T-helper 2 cell treated with Interferon-gamma antibody and Interleukin-4, amounts not matched to agents 5 μg/mL and 100 μg/mL, for 36 hours (primary cell): ENCODE measurements around the gene MGP.

Experiments used
- DNase-seq: peaks from one replicate; pipeline ENCODE4 v3.0.0; 2021; ENCODE audit warnings: low spot score
- H3K27ac Mint-ChIP-seq: one replicate; pipeline ENCODE4 v1.8.0; 2021; ENCODE audit warnings: mild to moderate bottlenecking, mixed read lengths
- H3K27me3 Mint-ChIP-seq: one replicate; pipeline ENCODE4 v1.8.0; 2021; ENCODE audit warnings: low read depth, mixed read lengths
- H3K36me3 Mint-ChIP-seq: one replicate; pipeline ENCODE4 v1.8.0; 2021; ENCODE audit warnings: low read depth, mixed read lengths
- H3K4me1 Mint-ChIP-seq: one replicate; pipeline ENCODE4 v1.8.0; 2021; ENCODE audit warnings: low read depth, mixed read lengths
- H3K4me3 Mint-ChIP-seq: one replicate; pipeline ENCODE4 v1.8.0; 2022; ENCODE audit warnings: mild to moderate bottlenecking, moderate library complexity, mixed read lengths
- H3K9me3 Mint-ChIP-seq: one replicate; pipeline ENCODE4 v1.8.0; 2021; ENCODE audit warnings: mixed read lengths

The MGP gene

GRCh38 chr12:14892726-14893505 is 7.3 kb upstream of the MGP start:
- H3K4me3 Mint-ChIP-seq, result no peak overlapping the region
- H3K27ac Mint-ChIP-seq, result no peak overlapping the region
- no peaks in the 10 kb centered on the region for H3K36me3 Mint-ChIP-seq
- no peaks in the 10 kb centered on the region for H3K4me1 Mint-ChIP-seq
- H3K9me3 Mint-ChIP-seq, result no peaks in the 10 kb centered on the region
- no peak for DNase-seq
- H3K27me3 Mint-ChIP-seq, result peaks cover 16% of the 10 kb centered on the region

- Mint-ChIP-seq H3K27ac (no peak overlapping the region), H3K4me3 (no peak overlapping the region), H3K9me3 (no peaks in the 10 kb centered on the region), H3K27me3 (peaks cover 27% of the 10 kb centered on the region), H3K4me1 (peaks cover under 1% of the 10 kb centered on the region), H3K36me3 (no peaks in the 10 kb centered on the region)
- DNase-seq, result no peak
Observed at GRCh38 chr12:14890701-14891100, 5.0 kb upstream of the MGP start.

GRCh38 chr12:14886271-14886670 is 617 bp upstream of the MGP start:
- no peak for DNase-seq
- H3K4me3 Mint-ChIP-seq, result no peak overlapping the region
- no peaks in the 10 kb centered on the region for H3K36me3 Mint-ChIP-seq
- no peaks in the 10 kb centered on the region for H3K9me3 Mint-ChIP-seq
- peaks cover 9% of the 10 kb centered on the region for H3K4me1 Mint-ChIP-seq
- H3K27ac Mint-ChIP-seq, result no peak overlapping the region
- peaks cover 38% of the 10 kb centered on the region for H3K27me3 Mint-ChIP-seq

GRCh38 chr12:14884458-14884878 is 1.2 kb downstream of the MGP start:
- Mint-ChIP-seq H3K36me3 (peaks cover 3% of the 10 kb centered on the region), H3K4me3 (peak overlapping the region; percentile 22), H3K27ac (no peak overlapping the region), H3K27me3 (peaks cover 34% of the 10 kb centered on the region), H3K4me1 (peaks cover 16% of the 10 kb centered on the region), H3K9me3 (peaks cover 16% of the 10 kb centered on the region)
- peak; percentile 10 for DNase-seq

GRCh38 chr12:14883686-14884085 is 2.0 kb downstream of the MGP start:
- peaks cover 3% of the 10 kb centered on the region for H3K36me3 Mint-ChIP-seq
- no peak for DNase-seq
- H3K4me1 Mint-ChIP-seq, result peaks cover 16% of the 10 kb centered on the region
- no peak overlapping the region for H3K4me3 Mint-ChIP-seq
- no peak overlapping the region for H3K27ac Mint-ChIP-seq
- H3K9me3 Mint-ChIP-seq, result peaks cover 16% of the 10 kb centered on the region
- peaks cover 29% of the 10 kb centered on the region for H3K27me3 Mint-ChIP-seq

- Mint-ChIP-seq H3K27ac (no peak overlapping the region), H3K27me3 (peaks cover 11% of the 10 kb centered on the region), H3K4me3 (peak overlapping the region; percentile 24), H3K4me1 (peaks cover 16% of the 10 kb centered on the region), H3K9me3 (peaks cover 16% of the 10 kb centered on the region), H3K36me3 (peaks cover 3% of the 10 kb centered on the region)
- DNase-seq, result no peak
Observed at GRCh38 chr12:14880890-14881453, 4.7 kb downstream of the MGP start.

- peaks cover 3% of the 10 kb centered on the region for H3K36me3 Mint-ChIP-seq
- no peak for DNase-seq
- H3K27me3 Mint-ChIP-seq, result peaks cover 2% of the 10 kb centered on the region
- H3K27ac Mint-ChIP-seq, result no peak overlapping the region
- no peak overlapping the region for H3K4me3 Mint-ChIP-seq
- peaks cover 16% of the 10 kb centered on the region for H3K9me3 Mint-ChIP-seq
- H3K4me1 Mint-ChIP-seq, result peaks cover 9% of the 10 kb centered on the region
Observed at GRCh38 chr12:14879222-14879933, 6.3 kb downstream of the MGP start.

- Mint-ChIP-seq H3K4me3 (no peak overlapping the region), H3K27me3 (no peaks in the 10 kb centered on the region), H3K9me3 (peaks cover 16% of the 10 kb centered on the region), H3K27ac (no peak overlapping the region), H3K4me1 (peaks cover 8% of the 10 kb centered on the region), H3K36me3 (peaks cover 3% of the 10 kb centered on the region)
- DNase-seq, result no peak
Observed at GRCh38 chr12:14878488-14878887, 7.2 kb downstream of the MGP start.

GRCh38 chr12:14876833-14877232 is 8.8 kb downstream of the MGP start:
- no peaks in the 10 kb centered on the region for H3K27me3 Mint-ChIP-seq
- H3K36me3 Mint-ChIP-seq, result peaks cover 3% of the 10 kb centered on the region
- no peak overlapping the region for H3K4me3 Mint-ChIP-seq
- no peak for DNase-seq
- H3K4me1 Mint-ChIP-seq, result peaks cover 8% of the 10 kb centered on the region
- peaks cover 16% of the 10 kb centered on the region for H3K9me3 Mint-ChIP-seq
- H3K27ac Mint-ChIP-seq, result no peak overlapping the region

GRCh38 chr12:14874882-14875281 is 10.8 kb downstream of the MGP start:
- peaks cover 2% of the 10 kb centered on the region for H3K4me1 Mint-ChIP-seq
- no peak overlapping the region for H3K4me3 Mint-ChIP-seq
- H3K27me3 Mint-ChIP-seq, result no peaks in the 10 kb centered on the region
- peaks cover 5% of the 10 kb centered on the region for H3K9me3 Mint-ChIP-seq
- no peak overlapping the region for H3K27ac Mint-ChIP-seq
- no peak for DNase-seq
- peaks cover 2% of the 10 kb centered on the region for H3K36me3 Mint-ChIP-seq

- no peaks in the 10 kb centered on the region for H3K9me3 Mint-ChIP-seq
- H3K4me3 Mint-ChIP-seq, result no peak overlapping the region
- no peak overlapping the region for H3K27ac Mint-ChIP-seq
- no peaks in the 10 kb centered on the region for H3K27me3 Mint-ChIP-seq
- DNase-seq, result no peak
- H3K4me1 Mint-ChIP-seq, result peaks cover 2% of the 10 kb centered on the region
- no peaks in the 10 kb centered on the region for H3K36me3 Mint-ChIP-seq
Observed at GRCh38 chr12:14873440-14874185, 12.0 kb downstream of the MGP start.

- H3K36me3 Mint-ChIP-seq, result no peaks in the 10 kb centered on the region
- no peak overlapping the region for H3K4me3 Mint-ChIP-seq
- no peak overlapping the region for H3K27ac Mint-ChIP-seq
- H3K4me1 Mint-ChIP-seq, result peaks cover 2% of the 10 kb centered on the region
- no peaks in the 10 kb centered on the region for H3K27me3 Mint-ChIP-seq
- DNase-seq, result no peak
- no peaks in the 10 kb centered on the region for H3K9me3 Mint-ChIP-seq
Observed at GRCh38 chr12:14871886-14872285, 13.8 kb downstream of the MGP start.

- no peak for DNase-seq
- Mint-ChIP-seq H3K4me3 (no peak overlapping the region), H3K27me3 (no peaks in the 10 kb centered on the region), H3K9me3 (no peaks in the 10 kb centered on the region), H3K4me1 (peaks cover 2% of the 10 kb centered on the region), H3K36me3 (no peaks in the 10 kb centered on the region), H3K27ac (no peak overlapping the region)
Observed at GRCh38 chr12:14871247-14871646, 14.4 kb downstream of the MGP start.
